ENCODE measurements around the gene LEMD1.
"Not testable (repeated sequence)": the region's sequence is repeated elsewhere in the genome, so short reads cannot be mapped to it uniquely, and the experiment has no call there.

The LEMD1 gene

DNA sequence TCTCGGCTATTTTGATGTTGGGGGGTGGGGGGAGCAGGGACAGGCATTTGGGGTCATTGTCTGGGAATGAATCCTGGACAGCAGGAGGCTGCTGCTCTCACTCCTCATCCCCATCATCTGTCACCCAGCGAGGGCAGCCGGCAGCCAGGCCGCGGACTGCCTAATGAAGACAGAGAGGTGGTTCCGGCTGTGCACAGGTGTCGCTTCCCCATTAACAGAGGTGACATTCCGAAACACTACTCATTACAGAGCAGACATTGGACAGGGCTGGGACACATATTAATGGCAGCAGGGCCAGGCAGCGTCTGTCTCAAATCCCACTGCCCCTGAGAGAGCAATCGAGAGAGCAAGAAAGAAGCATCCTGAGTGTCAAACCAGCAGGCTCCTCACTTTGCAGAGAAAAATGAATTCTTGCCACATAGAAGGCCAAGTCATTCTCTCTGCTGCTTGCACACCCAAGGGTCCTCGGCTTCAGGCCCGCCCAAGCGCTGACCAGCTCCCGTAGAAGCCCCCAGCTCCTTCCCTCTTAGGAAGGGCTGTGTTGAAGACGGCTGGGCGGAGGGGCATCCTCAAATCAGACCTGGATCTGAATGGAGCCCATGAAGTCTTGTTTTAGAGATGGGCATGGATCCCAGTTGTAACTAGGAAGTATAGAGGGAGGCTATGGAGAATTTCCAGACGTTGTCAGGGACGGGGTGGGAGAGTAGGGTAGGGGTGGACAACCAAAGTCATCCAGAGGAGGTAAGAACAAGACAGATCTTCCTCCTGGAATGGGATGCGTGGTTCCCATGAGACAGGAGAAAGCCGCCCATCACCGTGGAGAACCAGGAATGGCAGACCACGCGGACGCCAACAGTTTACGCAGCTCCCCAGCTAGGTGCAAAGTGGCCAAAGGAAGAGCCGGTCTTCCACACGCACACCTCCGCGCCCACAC is 8.2 kb upstream of the LEMD1 start:
- no peak for DNase-seq (ENCODE audit: low spot score)

DNA sequence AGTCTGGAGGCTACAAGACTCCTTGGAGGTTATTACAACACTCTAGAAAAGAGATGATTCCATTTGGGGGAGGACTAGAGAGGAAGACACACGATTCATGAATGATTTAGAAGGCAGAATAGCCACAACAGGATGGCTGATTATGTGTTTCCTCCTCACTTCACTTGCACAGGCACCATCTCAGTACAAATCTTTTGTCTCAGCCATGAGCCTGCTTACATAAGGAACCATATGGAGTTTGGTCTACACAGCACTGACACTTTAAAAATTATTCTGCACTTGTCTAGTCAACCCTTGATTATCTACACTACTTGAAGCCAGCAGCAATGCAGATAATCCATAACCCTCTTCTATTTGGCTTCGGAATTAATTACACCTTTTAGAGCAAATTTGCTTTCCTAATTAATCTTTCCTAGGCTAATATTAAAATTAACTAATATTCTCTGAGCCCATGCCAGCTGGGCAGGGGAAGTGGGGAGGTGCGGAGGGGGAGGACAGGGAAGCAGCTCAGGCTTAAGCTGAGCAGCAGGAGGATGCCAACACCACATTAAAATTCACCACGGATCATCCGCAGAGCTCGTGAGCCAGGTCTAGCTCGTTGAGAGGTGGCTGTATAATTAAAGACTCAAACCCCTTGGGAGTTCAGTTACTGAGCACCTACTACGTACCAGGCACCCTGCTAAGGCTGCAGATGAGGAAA is 3.2 kb upstream of the LEMD1 start:
- no peak for DNase-seq (ENCODE audit: low spot score)

DNA sequence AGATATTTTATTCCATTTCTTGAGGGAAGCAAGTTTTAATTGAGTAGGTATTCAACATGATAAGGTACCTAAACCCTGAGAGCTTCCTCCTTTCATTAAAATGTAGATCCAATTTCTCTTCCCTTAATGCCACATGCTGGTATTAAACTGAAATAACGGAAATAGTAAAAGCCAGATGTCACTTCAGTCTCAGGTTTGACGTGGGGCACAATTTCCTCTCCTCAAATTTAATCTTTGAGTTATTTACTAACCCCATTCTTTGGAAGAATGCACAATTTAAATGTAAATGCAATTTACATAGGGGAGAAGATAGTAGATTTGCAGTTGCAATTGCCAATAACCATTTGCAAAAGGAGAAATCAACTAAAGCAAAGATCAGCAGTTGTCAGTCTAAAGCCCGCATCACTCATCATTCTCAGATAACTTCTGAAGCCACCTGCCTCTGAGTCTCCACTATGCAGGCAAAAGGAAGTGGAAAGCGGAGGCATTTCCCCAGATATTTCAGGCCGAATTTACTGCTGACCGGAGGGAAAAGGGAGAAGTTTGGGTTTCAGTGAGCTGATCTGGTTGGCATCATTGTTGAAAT is 2.1 kb upstream of the LEMD1 start:
- no peak for DNase-seq (ENCODE audit: low spot score)

DNA sequence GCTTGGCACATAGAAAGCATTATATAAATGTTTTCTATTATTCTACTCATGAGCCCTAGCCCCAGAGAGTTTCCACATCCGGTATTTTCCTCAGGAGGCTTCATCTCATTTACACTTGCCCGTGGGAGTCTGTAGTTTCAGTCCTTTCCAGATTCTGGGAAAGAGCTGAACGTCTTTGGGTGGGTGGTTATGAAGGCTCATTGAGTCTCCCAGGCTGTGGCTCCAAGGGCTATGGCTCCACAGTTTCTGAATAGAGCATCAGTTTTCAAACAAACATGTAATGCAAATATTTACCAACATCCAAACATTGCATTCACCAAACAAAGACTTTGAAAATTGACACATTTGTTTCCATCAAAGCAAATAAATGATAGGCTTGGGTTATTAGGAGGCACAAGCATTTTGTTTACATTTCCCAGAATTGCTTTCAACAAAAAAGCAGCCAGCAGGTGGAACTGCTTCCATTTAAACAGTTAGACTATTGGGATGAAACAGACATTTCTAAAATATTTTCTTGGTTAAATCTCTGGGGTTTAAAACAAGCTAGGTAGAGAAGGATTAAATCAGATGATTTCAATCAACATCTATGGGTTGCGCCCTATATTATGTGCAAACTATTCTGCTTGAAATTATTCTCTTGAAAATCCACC is 1.3 kb upstream of the LEMD1 start:
- no peak for DNase-seq (ENCODE audit: low spot score)

DNA sequence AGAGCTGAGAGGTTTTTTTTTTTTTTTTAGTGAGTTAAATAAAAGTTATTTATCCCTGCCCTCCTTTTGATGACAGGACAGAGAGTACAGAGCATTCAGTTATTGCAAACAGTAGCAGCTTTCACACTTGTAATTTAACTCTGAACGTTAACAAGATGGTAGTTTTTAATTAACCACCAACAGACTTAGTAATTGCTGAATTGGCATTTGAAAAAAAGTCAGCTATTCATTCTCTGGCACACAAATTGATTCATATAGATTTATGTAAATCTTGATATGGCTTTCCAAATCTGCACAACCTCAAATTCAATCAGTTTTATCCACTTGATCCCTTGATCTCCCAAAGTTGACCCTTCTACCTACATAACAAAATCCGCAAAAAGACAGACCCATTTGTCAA is 918 bp downstream of the LEMD1 start:
- no peak for DNase-seq (ENCODE audit: low spot score)

DNA sequence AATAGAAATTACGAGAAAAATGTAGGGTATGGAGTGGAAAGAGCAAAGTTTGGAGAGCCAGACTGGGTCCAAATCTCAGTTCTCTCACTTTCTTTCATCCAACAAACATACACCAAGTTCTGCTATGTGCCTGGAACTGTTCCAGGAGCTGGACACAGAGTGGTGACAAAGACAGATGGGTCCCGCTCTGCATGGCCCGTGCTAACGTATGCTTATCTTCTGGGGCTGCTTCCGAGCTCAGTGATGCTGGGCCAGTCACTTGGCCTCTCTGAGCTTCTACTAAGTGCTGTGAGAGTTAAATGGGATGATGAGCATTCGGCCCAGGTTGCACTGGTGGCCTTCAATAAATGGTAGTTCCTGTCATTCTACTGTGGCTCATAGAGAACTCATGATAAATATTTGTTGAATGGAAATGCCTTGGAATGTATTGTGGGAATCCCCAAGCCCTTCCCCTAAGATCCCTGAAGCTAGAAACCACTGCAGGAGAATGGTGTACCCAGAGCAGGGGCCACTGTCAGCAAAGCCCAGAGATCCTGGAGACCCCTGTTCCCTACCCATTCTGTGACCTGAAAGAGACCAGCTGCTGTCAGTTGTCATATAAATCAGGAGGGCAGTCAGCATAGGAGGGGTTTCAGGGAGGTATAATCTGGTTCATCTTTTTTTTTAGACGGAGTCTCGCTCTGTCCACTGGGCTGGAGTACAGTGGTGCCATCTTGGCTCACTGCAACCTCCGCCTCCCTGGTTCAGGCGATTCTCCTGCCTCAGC is 3.8 kb downstream of the LEMD1 start:
- DNase-seq (ENCODE audit: low spot score), result no peak

DNA sequence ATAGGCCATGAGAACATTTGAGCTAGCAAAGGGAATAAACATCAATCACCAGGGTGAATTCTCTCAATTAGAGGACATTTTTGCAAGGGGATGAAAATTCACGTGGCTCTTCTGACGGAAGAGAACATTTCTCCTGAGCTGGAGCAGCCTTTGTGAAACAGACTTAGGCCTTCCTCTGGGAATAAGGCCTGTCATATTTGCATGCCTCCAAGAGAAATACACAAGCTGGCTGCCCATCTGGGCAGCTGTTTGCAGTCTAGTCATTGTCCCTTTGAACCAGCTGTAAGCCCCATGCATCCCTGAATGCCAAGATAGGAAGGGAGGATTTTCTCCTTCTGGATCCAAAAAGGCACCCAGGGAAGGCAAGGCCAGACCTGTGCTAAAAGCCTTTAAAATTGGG is 5.5 kb downstream of the LEMD1 start:
- DNase-seq (ENCODE audit: low spot score), result no peak

DNA sequence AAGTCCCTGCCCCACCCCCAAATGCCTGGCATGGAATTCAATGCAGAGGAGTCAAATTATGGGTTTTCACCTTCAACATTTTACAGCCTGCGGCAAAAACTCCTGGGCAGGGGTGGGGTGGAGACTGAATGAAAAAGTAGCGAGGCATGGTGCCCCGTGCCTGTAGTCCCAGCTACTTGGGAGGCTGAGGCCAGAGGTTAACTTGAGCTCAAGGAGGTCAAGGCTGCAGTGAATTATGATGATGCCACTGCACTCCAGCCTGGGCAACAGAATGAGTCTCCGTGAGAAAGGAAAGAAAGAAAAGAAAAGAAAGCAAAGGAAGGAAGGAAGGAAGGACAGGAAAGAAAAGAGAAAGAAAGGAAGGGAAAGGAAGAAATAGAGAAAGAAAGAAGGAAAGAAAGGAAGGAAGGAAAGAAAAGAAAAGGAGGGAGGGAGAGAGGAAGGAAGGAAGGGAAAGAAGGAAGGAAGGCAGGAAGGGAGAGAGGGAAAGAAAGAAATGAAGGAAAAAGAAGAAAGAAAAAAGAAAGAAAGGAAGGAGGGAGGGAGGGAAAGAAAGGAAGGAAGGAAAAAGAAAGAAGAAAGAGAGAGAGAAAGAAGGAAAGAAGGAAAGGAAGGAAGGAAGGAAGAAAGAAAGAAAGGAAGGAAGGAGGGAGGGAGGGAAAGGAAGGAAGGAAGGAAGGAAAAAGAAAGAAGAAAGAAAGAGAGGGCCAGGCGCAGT is 11.1 kb downstream of the LEMD1 start:
- DNase-seq (ENCODE audit: low spot score), result no peak

DNA sequence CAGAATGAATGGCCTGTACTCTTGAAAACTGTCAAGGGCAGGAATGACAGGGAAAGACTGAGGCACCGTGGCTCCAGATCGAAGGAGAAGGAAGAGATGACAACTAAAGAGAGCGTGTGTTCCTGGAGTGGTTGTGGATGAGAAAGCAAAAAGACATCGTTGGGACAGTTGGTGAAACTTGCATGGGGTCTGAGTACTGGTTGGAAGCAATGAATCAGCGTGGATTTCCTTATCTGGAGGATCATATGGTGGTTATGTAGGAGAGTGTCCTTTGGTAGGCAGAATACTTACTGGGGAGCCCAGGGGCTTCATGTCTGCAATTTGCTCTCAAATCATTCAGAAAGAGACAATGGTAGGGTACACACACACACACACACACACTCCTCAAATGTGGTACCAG is 13.9 kb downstream of the LEMD1 start:
- no peak for DNase-seq (ENCODE audit: low spot score)

DNA sequence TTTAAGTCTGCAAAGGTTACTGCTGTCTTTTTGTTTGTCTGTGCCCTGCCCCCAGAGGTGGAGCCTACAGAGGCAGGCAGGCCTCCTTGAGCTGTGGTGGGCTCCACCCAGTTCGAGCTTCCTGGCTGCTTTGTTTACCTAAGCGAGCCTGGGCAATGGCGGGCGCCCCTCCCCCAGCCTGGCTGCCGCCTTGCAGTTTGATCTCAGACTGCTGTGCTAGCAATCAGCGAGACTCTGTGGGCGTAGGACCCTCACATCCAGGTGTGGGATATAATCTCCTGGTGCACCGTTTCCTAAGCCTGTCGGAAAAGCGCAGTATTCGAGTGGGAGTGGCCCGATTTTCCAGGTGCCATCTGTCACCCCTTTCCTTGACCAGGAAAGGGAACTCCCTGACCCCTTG is 15.6 kb downstream of the LEMD1 start:
- not testable (repeated sequence) for DNase-seq (ENCODE audit: low spot score)

DNA sequence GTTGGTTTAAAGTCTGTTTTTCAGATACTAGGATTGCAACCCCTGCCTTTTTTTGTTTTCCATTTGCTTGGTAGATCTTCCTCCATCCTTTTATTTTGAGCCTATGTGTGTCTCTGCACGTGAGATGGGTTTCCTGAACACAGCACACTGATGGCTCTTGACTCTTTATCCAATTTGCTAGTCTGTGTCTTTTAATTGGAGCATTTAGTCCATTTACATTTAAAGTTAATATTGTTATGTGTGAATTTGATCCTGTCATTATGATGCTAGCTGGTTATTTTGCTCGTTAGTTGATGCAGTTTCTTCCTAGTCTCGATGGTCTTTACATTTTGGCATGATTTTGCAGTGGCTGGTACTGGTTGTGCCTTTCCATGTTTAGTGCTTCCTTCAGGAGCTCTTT is 17.4 kb downstream of the LEMD1 start:
- DNase-seq (ENCODE audit: low spot score), result not testable (repeated sequence)

DNA sequence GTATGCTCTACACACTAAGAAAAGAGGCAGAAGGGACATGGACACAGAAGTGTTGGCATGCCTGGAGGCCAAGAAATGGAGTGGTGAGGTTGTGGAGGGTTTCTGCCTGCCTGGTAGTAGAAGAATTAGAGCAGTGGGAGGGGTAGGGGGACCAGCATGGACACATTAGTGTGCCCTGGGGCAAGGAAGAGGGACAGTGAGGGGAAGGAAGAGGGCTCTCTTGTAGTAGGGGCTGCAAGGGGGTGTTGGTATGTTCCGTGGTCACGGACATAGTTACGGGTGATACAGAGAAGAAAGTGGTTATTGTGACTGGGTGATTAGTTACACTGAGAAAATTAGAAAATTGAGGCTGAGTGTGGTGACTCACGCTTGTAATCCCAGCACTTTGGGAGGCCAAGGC is 23.3 kb downstream of the LEMD1 start:
- no peak for DNase-seq (ENCODE audit: low spot score)

DNA sequence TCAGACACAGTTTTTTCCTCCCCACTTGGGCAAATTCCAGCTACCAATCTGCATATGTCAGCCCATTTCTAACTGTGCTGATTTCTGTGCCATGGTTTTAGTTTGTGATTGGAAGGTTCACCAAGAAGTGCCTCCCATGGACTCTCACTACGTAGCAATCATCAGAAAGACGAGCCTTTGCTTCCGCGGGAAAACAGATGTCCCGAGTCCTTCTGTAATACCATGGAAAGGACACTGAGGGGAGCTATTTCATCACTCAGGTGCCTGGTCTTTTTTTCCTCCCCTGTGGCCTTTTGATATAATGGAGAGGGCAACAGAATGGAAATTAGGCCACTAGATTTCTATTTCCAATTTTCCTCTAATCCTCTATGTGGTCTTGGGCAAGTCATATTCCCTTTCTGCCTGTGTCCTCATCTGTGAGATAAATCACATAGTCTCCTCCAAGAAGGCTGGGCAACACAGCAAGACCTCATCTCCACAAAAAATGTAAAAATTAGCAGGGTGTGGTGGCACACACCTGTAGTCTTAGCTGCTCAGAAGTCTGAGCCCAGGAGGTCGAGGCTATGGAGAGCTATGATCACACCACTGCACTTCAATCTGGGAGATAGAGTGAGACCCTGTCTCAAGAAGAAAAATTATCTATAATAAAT is 24.8 kb downstream of the LEMD1 start:
- DNase-seq (ENCODE audit: low spot score), result peak; percentile 47

DNA sequence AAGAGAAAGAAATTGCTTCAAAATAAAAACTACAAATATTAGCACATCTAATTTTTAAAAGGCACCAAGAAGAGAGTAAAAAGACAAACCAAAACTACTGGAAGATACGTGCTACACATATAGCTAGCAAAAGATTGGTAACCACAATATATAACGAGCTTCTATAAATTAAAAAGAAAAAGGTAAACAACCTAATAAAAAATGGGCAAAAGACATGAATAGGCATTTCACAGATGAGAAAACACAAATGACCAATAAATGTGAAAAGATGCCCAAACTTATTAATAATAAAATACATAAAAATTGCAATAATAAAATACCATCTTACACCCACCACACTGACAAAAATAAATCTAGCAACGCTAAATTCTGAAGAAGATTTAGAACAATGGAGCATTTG is 26.2 kb downstream of the LEMD1 start:
- no peak for DNase-seq (ENCODE audit: low spot score)

DNA sequence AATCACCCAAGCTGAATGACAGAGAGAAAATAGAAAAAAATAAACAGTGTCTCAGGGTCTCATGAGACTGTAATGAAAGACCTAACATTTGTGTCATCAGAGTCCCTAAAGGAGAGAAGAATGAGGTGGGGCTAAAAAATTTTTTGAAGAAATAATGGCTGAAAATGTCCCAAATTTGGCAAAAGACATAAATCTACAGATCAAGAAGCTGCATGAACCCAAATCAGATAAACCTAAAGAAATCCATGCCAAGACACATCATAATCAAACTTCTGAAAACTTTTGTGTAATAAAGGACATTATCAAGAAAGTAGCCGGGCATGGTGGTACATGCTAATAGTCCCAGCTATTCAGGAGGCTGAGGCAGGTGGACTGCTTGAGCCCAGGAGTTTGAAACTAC is 29.2 kb downstream of the LEMD1 start:
- DNase-seq (ENCODE audit: low spot score), result no peak

DNA sequence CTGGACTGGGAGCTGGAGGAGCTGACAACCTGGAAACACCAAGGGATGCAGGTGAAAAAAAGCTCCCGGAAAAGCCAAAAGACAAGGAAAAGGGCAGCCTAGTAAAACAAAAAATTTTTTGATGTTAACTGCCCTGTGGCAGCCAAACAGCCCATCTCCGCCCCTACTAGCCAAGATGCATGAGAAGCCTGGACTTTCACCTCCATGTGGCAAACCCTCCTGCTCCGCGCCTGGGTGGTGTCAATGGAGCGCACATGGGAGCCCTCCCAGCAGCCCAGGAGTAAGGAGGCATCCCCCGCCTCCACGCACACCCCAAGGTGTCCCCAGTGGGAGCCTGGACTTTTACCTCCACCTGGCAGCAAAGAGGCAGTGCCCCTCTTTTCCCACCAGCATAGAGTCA is 30.5 kb downstream of the LEMD1 start:
- no peak for DNase-seq (ENCODE audit: low spot score)

DNA sequence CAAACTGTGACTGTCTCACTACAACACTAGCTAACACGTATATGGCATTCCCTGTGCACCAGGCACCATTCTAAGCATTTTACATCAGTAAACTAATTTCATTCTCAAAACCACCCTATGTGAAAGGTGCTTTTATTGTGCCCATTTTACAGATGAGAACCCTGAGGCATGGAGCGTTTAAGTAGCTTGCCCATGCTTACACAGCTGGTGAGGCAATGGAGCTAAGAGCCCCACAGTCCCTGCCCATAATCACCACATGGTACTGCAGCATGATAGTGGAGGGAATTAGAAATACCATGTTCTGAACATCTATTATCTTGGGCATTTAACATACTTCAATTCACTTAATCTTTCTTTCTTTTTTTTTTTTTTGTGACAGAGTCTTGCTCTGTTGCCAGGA is 34.0 kb downstream of the LEMD1 start:
- no peak for DNase-seq (ENCODE audit: low spot score)

DNA sequence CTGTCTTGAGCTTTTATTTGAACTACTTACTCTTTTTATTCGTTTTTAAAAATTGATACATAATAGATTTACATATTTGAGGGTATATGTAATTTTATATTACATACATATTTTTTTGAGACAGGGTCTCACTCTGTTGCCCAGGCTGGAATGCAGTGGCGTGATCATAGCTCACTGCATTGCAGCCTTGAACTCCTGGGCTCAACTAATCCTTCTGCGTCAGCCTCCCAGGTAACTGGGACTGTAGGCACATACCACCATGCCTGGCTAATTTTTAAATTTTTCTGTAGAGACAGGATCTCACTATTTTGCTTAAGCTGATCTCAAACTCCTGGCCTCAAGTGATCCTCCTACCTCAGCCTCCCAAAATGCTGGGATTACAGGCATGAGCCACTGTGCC is 38.9 kb downstream of the LEMD1 start:
- not testable (repeated sequence) for DNase-seq (ENCODE audit: low spot score)

DNA sequence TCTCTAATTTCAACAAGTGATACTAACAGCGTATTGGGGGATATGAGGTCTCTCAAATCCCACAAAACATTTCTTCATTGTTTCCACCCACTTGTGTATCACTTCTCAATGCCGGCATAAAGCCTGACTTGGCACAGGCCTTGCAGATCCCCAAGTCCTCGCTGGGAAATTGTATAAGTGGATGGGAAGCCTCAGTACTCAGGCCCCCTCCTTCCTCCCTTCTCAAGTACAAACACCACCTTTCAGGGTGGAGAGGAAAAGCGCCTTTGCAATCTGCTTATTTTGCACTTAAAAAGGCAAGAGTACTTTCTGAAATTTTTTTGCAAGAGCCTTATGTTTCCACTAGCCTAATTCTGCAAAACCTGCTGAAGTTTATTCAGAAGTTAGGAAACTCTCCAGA is 39.3 kb downstream of the LEMD1 start:
- no peak for DNase-seq (ENCODE audit: low spot score)

DNA sequence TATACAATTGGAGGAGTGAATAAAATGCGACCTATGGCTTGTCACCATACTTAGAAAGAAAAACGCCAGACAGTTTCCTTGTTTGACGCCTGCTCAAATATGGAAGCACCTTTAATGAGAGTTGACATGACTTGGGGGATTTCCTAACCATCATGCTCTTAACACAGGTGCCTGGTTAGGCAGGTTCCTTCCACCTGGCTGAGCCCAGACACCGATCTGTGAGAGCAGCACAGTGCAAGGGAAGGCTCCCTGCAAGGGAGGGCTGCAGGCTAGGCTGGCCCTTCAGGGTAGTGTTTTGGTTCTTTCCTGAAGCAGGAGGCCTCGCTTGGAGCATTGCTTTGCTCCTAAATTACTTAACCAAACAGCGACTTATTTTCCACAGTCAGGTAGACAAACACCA is 40.6 kb downstream of the LEMD1 start:
- DNase-seq (ENCODE audit: low spot score), result no peak

DNA sequence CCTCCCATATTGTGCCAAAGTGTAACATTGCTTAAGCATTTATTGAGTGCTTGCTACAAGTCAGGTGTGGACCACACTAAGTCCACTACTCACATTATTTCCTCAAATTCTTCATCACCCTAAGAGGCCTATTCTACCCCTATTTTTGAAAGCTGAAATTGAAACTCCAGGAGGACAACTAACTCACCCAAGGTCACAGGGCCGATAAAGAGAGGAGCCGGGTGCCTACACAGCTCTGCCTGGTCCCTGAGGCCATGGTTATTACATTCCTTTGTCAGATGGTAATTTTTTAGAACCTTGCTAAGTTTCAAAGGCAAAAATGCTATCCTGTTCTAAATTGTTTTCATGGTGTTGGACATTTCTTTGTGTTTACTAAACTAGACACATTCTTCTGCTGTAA is 41.0 kb downstream of the LEMD1 start:
- DNase-seq (ENCODE audit: low spot score), result no peak

Measured in activated CD4-positive, alpha-beta T cell treated with anti-CD3 and anti-CD28 coated beads, Interleukin-2, Interleukin-4, amounts not matched to agents 100 ng/mL and 50 ng/mL, durations not matched to agents 16 hours and 8 hours (primary cell).